ENCODE data around the gene TOP2A. TPM values are rescaled to one million over a fixed set of nuclear protein-coding genes. Genes with fewer than 3 reads are reported as not detected.

Gene TOP2A
- total RNA-seq, 1 donor: 145 TPM

DNA sequence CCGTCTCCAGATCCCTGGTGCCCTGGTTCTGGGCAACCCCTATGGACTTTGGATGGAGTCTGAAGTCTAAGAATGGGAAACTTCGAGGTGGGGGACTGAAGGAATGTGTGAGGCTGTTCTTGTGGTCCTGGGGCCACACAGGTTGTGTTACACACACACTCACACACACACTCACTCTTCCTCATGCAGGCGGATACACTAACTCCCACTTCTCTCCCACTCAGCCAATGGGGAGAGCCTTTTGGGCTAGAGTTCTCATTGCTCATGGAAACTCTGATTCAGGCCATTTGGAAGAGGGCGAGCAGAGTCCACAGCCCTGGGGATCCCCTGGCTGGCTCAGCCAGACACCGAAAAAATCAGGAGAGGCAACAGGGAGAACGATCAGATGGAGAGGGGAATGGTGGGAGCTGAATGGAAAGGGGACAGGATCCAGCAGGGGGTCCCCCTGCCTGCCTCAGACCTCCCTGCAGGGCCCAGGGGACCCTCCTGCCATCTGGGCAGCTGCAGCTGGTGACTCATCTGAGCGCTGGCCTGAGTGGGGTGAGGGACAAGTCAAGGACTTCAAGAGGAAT is 34.6 kb upstream of the TOP2A start:
- H3K4me3 ChIP-seq (ENCODE audit: low read depth, low read length): peak overlapping the region; percentile 25
- peak; percentile 98 for DNase-seq (ENCODE audit: low read depth)
- TF ChIP-seq, protein P1, sequence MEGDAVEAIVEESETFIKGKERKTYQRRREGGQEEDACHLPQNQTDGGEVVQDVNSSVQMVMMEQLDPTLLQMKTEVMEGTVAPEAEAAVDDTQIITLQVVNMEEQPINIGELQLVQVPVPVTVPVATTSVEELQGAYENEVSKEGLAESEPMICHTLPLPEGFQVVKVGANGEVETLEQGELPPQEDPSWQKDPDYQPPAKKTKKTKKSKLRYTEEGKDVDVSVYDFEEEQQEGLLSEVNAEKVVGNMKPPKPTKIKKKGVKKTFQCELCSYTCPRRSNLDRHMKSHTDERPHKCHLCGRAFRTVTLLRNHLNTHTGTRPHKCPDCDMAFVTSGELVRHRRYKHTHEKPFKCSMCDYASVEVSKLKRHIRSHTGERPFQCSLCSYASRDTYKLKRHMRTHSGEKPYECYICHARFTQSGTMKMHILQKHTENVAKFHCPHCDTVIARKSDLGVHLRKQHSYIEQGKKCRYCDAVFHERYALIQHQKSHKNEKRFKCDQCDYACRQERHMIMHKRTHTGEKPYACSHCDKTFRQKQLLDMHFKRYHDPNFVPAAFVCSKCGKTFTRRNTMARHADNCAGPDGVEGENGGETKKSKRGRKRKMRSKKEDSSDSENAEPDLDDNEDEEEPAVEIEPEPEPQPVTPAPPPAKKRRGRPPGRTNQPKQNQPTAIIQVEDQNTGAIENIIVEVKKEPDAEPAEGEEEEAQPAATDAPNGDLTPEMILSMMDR (IDR thresholded peaks at IDR 0.05; ENCODE audit: insufficient read depth, low read length): no peak

DNA sequence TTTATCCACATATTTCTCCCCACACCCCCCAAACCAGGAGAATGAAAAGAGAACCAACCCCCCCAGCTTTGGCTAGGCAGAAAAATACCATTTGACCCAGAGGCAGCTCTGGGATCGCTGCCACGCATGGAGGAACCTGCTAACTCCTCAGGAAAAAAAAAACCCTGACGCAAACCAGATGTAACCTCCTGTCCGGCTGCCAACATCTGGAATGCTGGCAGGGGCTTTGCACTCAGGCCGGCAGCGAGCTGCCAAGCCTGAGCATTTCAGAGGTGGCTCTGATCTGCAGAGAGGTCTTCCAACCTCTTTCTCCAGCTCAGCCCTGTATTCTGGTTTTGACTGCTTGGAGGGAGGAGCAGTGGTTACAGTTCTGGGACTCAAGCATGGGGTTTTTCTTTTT is 33.7 kb upstream of the TOP2A start:
- peak; percentile 99 for DNase-seq (ENCODE audit: low read depth)
- no peak overlapping the region for H3K4me3 ChIP-seq (ENCODE audit: low read depth, low read length)
- TF ChIP-seq, protein P1 (IDR thresholded peaks at IDR 0.05; ENCODE audit: insufficient read depth, low read length): no peak

GRCh38 chr17:40450175-40450574 is 32.5 kb upstream of the TOP2A start:
- peak; percentile 55 for DNase-seq (ENCODE audit: low read depth)
- TF ChIP-seq, protein P1 (IDR thresholded peaks at IDR 0.05; ENCODE audit: insufficient read depth, low read length): peak; percentile 67
- peak overlapping the region; percentile 10 for H3K4me3 ChIP-seq (ENCODE audit: low read depth, low read length)

DNA sequence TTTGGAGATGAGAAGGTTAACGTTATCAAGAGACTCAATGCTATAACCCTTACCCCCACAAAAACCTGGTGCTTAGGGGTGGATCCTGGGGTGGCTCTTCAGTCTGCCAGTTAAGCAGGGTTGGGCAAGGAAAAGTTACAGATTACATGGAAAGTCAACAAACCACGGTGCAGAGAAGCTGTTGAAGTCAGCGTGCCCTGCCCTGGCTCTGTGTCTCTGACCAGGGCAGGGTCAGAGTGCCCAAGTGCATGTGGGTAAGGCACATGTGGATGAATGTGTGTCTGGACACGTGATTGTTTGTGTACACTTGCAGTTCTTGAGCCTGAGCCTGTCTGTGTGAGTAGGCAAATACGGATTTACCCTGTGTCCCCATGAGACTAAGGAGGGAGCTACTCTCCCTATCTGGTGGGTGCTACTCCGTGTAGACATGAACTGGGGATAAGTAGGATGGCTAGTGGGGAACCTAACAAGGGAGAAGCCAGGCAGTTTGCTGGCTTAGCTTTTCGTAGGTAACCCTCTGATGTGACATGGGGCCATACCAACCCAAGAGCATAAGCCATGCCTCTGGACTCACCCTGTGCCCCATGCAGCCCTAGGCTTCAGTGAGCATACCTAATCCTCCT is 31.1 kb upstream of the TOP2A start:
- TF ChIP-seq, protein P1 (IDR thresholded peaks at IDR 0.05; ENCODE audit: insufficient read depth, low read length): no peak
- DNase-seq (ENCODE audit: low read depth): peak; percentile 45
- peak overlapping the region; percentile 95 for H3K4me3 ChIP-seq (ENCODE audit: low read depth, low read length)

- peak overlapping the region; percentile 95 for H3K4me3 ChIP-seq (ENCODE audit: low read depth, low read length)
- DNase-seq (ENCODE audit: low read depth): peak; percentile 69
- TF ChIP-seq, protein P1 (IDR thresholded peaks at IDR 0.05; ENCODE audit: insufficient read depth, low read length): no peak
Measured at GRCh38 chr17:40448213-40448638, 30.5 kb upstream of the TOP2A start.

DNA sequence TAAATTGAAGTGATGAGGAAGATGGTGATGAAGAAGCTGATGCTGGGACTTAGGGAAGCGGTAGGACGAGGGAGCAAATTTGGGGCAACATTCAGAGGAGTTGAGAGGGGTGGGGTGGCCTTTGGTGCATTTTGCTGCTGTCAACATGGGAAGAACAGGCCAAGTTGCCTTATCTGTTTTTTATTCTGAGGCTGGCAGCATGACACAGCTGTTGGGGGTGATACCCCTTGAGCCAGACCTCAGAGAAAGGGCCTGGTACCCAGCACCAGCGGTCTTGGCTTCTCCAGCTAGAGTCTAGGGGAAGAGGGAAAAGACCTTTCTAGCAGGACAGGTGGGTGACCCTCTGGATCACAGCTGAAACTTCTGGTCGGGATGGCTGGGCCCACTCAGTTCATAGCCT is 30.1 kb upstream of the TOP2A start:
- TF ChIP-seq, protein P1 (IDR thresholded peaks at IDR 0.05; ENCODE audit: insufficient read depth, low read length): no peak
- peak overlapping the region; percentile 95 for H3K4me3 ChIP-seq (ENCODE audit: low read depth, low read length)
- DNase-seq (ENCODE audit: low read depth): peak; percentile 8
